CD4-positive, alpha-beta T cell treated with Interleukin-17A for 4 hours (primary cell): ENCODE data around the gene GPC5.
"Not testable (repeated sequence)": the region's sequence is repeated elsewhere in the genome, so short reads cannot be mapped to it uniquely, and the experiment has no call there.

Source experiments
- DNase-seq: peaks from one replicate; pipeline ENCODE4 v3.0.0-alpha.2; 2020; ENCODE audit warnings: mixed read lengths

Gene GPC5

GRCh38 chr13:92494915-92495314 is 1096.5 kb downstream of the GPC5 start:
- no peak for DNase-seq

GRCh38 chr13:92500192-92500591 is 1101.8 kb downstream of the GPC5 start:
- DNase-seq = no peak

- DNase-seq = no peak
Observed at GRCh38 chr13:92510416-92510815, 1112.0 kb downstream of the GPC5 start.

- no peak for DNase-seq
Observed at GRCh38 chr13:92512852-92513251, 1114.4 kb downstream of the GPC5 start.

GRCh38 chr13:92513672-92514071 is 1115.3 kb downstream of the GPC5 start:
- DNase-seq = no peak

GRCh38 chr13:92514420-92515125 is 1116.2 kb downstream of the GPC5 start:
- no peak for DNase-seq

- not testable (repeated sequence) for DNase-seq
Observed at GRCh38 chr13:92516878-92517277, 1118.5 kb downstream of the GPC5 start.

- not testable (repeated sequence) for DNase-seq
Observed at GRCh38 chr13:92518622-92519021, 1120.2 kb downstream of the GPC5 start.

GRCh38 chr13:92530364-92530763 is 1131.9 kb downstream of the GPC5 start:
- DNase-seq = no peak

- no peak for DNase-seq
Observed at GRCh38 chr13:92535222-92536006, 1137.0 kb downstream of the GPC5 start.

GRCh38 chr13:92537471-92537870 is 1139.0 kb downstream of the GPC5 start:
- DNase-seq = no peak

- no peak for DNase-seq
Observed at GRCh38 chr13:92538164-92538563, 1139.7 kb downstream of the GPC5 start.

GRCh38 chr13:92539148-92539547 is 1140.7 kb downstream of the GPC5 start:
- DNase-seq = not testable (repeated sequence)

- DNase-seq = no peak
Observed at GRCh38 chr13:92547266-92547665, 1148.8 kb downstream of the GPC5 start.

GRCh38 chr13:92549276-92549675 is 1150.9 kb downstream of the GPC5 start:
- no peak for DNase-seq

- no peak for DNase-seq
Observed at GRCh38 chr13:92553470-92554114, 1155.2 kb downstream of the GPC5 start.

- DNase-seq = no peak
Observed at GRCh38 chr13:92560883-92561282, 1162.5 kb downstream of the GPC5 start.

- DNase-seq = no peak
Observed at GRCh38 chr13:92564942-92565341, 1166.5 kb downstream of the GPC5 start.

GRCh38 chr13:92566767-92567166 is 1168.3 kb downstream of the GPC5 start:
- no peak for DNase-seq

GRCh38 chr13:92572190-92572589 is 1173.8 kb downstream of the GPC5 start:
- DNase-seq = no peak

GRCh38 chr13:92573467-92574057 is 1175.1 kb downstream of the GPC5 start:
- DNase-seq = no peak

GRCh38 chr13:92574499-92574898 is 1176.1 kb downstream of the GPC5 start:
- DNase-seq = no peak

GRCh38 chr13:92575777-92576176 is 1177.4 kb downstream of the GPC5 start:
- no peak for DNase-seq
